NCI-H524 treated with DMSO at 0.1 percent for 48 hours (cell line): Measurements from ENCODE around the gene DUX4.
"Not testable (repeated sequence)": the region's sequence is repeated elsewhere in the genome, so short reads cannot be mapped to it uniquely, and the experiment has no call there.

Experiments
- DNase-seq: peaks from one replicate; lab custom pipeline; 2025; lab: John Stamatoyannopoulos, UW

DUX4 gene

GRCh38 chr4:190173428-190173827 is at the start of gene DUX4:
DUX4 (plus strand) TSS chr4:190173774; CDS start chr4:190173774, 0 bp downstream.
- not testable (repeated sequence) for DNase-seq

DNA sequence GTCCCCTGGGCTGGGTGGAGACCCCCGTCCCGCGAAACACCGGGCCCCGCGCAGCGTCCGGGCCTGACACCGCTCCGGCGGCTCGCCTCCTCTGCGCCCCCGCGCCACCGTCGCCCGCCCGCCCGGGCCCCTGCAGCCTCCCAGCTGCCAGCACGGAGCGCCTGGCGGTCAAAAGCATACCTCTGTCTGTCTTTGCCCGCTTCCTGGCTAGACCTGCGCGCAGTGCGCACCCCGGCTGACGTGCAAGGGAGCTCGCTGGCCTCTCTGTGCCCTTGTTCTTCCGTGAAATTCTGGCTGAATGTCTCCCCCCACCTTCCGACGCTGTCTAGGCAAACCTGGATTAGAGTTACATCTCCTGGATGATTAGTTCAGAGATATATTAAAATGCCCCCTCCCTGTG is 1.9 kb downstream of the DUX4 start:
- DNase-seq, result not testable (repeated sequence)

DNA sequence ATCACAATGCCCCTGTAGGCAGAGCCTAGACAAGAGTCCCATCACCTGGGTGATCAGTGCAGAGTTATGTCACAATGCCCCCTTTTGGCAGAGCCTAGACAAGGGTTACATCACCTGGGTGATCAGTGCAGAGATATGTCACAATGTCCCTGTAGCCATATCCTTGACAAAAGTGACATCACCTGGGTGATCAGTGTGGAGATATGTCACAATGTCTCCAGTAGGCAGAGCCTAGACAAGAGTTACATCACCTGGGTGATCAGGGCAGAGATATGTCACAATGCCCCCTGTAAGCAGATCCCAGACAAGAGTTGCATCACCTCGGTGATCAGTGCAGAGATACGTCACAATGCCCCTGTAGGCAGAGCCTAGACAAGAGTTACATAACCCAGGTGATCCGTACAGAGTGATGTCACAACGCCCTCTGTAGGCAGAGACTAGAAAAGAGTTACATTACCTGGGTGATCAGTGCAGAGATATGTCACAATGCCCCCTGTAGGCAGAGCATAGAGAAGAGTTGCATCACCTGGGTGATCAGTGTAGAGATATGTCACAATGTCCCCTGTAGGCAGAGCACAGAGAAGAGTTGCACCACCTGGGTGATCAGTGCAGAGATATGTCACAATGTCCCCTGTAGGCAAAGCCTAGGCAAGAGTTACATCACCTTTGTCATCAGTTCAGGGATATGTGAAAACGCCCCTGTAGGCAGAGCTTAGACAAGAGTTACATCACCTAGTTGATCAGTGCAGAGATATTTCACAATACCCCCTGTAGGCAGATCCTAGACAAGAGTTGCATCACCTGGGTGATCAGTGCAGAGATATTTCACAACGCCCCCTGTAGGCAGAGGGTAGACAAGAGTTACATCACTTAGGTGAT is 4.4 kb downstream of the DUX4 start:
- not testable (repeated sequence) for DNase-seq

GRCh38 chr4:190178606-190178990 is 5.0 kb downstream of the DUX4 start:
- not testable (repeated sequence) for DNase-seq

DNA sequence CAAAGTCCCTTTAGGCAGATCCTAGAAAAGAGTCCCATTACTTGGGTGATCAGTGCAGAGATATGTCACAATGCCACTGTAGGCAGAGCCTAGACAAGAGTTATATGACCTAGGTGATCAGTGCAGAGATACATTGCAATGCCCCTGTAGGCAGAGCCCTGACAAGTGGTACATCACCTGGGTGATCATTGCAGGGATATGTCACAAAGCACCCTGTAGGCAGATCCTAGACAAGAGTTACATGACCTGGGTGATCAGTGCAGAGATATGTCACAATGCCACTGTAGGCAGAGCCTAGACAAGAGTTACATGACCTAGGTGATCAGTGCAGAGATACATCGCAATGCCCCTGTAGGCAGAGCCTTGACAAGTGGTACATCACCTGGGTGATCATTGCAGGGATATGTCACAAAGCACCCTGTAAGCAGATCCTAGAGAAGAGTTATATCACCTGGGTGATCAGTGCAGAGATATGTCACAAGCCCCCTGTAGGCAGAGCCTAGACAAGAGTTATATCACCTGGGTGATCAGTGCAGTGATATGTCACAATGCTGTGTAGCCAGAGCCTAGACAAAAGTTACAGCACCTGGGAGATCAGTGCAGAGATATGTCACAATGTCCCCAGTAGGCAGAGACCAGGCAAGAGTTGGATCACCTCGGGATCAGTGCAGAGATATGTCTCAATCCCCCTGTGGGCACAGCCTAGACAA is 5.6 kb downstream of the DUX4 start:
- DNase-seq, result not testable (repeated sequence)

DNA sequence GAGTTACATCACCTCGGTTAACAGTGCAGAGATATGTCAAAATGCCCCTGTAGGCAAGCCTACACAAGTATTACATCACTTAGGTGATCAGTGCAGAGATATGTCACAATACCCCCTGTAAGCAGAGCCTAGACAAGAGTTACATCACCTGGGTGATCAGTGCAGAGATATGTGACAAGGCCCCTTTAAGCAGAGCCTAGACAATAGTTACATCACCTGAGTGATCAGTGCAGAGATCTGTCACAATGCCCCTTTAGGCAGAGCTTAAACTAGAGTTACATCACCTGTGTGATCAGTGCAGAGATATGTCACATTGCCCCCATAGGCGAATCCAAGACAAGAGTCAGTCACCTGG is 6.1 kb downstream of the DUX4 start:
- not testable (repeated sequence) for DNase-seq

- not testable (repeated sequence) for DNase-seq
Measured at GRCh38 chr4:190180947-190181346, 7.4 kb downstream of the DUX4 start.

GRCh38 chr4:190181481-190182100 is 8.0 kb downstream of the DUX4 start:
- not testable (repeated sequence) for DNase-seq

DNA sequence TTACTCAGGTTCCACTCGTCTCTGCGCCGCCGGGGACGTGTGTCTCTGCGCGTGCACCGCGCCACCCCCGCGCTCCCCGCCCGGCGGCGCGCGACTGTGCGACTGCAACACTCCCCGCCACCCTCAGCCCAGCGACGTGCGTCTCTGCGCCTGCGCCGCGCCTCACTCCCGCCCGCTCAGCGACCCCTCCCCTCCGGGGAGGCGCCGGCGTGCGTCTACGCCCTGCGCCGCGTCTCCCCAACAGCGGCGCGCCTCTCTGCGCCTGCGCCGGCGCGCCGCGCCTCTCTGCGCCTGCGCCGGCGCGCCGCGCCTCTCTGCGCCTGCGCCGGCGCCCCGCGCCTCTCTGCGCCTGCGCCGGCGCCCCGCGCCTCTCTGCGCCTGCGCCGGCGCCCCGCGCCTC is 29.9 kb downstream of the DUX4 start:
- not testable (repeated sequence) for DNase-seq
